ENCODE results near the gene GPBAR1.

The GPBAR1 gene

GRCh38 chr2:218244204-218244603 lies 16.6 kb upstream of the GPBAR1 start:
- no peak for DNase-seq (ENCODE audit: low read depth)

GRCh38 chr2:218244665-218245064 lies 16.1 kb upstream of the GPBAR1 start:
- no peak for DNase-seq (ENCODE audit: low read depth)

GRCh38 chr2:218245214-218245613 lies 15.6 kb upstream of the GPBAR1 start:
- DNase-seq (ENCODE audit: low read depth): no peak

- no peak for DNase-seq (ENCODE audit: low read depth)
Observed at GRCh38 chr2:218249691-218250090, 11.1 kb upstream of the GPBAR1 start.

- no peak for DNase-seq (ENCODE audit: low read depth)
Observed at GRCh38 chr2:218252509-218253231, 8.1 kb upstream of the GPBAR1 start.

- no peak for DNase-seq (ENCODE audit: low read depth)
Observed at GRCh38 chr2:218253232-218253625, 7.6 kb upstream of the GPBAR1 start.

- no peak for DNase-seq (ENCODE audit: low read depth)
Observed at GRCh38 chr2:218255446-218255845, 5.4 kb upstream of the GPBAR1 start.

- no peak for DNase-seq (ENCODE audit: low read depth)
Observed at GRCh38 chr2:218256612-218257350, 4.0 kb upstream of the GPBAR1 start.

GRCh38 chr2:218257390-218257981 lies 3.3 kb upstream of the GPBAR1 start:
- peak; percentile 45 for DNase-seq (ENCODE audit: low read depth)

- no peak for DNase-seq (ENCODE audit: low read depth)
Observed at GRCh38 chr2:218259099-218259961, 1.5 kb upstream of the GPBAR1 start.

GRCh38 chr2:218260166-218260565 lies 649 bp upstream of the GPBAR1 start:
- no peak for DNase-seq (ENCODE audit: low read depth)

- no peak for DNase-seq (ENCODE audit: low read depth)
Observed at GRCh38 chr2:218261423-218262236, 815 bp downstream of the GPBAR1 start.

- DNase-seq (ENCODE audit: low read depth): no peak
Observed at GRCh38 chr2:218262237-218262600, 1.4 kb downstream of the GPBAR1 start.

GRCh38 chr2:218262631-218263586 lies 2.1 kb downstream of the GPBAR1 start:
- DNase-seq (ENCODE audit: low read depth): no peak

GRCh38 chr2:218263817-218264641 lies 3.2 kb downstream of the GPBAR1 start:
- no peak for DNase-seq (ENCODE audit: low read depth)

- DNase-seq (ENCODE audit: low read depth): no peak
Observed at GRCh38 chr2:218264773-218265561, 4.2 kb downstream of the GPBAR1 start.

- DNase-seq (ENCODE audit: low read depth): no peak
Observed at GRCh38 chr2:218265626-218266025, 4.8 kb downstream of the GPBAR1 start.

- no peak for DNase-seq (ENCODE audit: low read depth)
Observed at GRCh38 chr2:218266316-218266979, 5.6 kb downstream of the GPBAR1 start.
